ENCODE results near the gene PCDHGA7.
"Not testable (repeated sequence)": the region's sequence is repeated elsewhere in the genome, so short reads cannot be mapped to it uniquely, and the experiment has no call there.

Gene PCDHGA7

GRCh38 chr5:141399555-141400258 is 17.2 kb downstream of the PCDHGA7 start:
- Mint-ChIP-seq H3K9me3 (peaks cover 19% of the 10 kb centered on the region), H3K4me1 (ENCODE audit: low read depth) (no peaks in the 10 kb centered on the region), H3K36me3 (ENCODE audit: low read depth) (no peaks in the 10 kb centered on the region), H3K27ac (peak overlapping the region; percentile 64), H3K4me3 (no peak overlapping the region), H3K27me3 (ENCODE audit: low read depth) (peaks cover 38% of the 10 kb centered on the region)
- no peak for DNase-seq (ENCODE audit: low spot score)

- H3K4me3 Mint-ChIP-seq = no peak within 1 kb of the TSS
- peaks cover 14% of the 10 kb centered on the region for H3K9me3 Mint-ChIP-seq
- H3K27ac Mint-ChIP-seq = no peak within 1 kb of the TSS
- H3K27me3 Mint-ChIP-seq (ENCODE audit: low read depth) = peaks cover 43% of the 10 kb centered on the region
- no peaks in the 10 kb centered on the region for H3K4me1 Mint-ChIP-seq (ENCODE audit: low read depth)
- no peak for DNase-seq (ENCODE audit: low spot score)
- no peaks in the 10 kb centered on the region for H3K36me3 Mint-ChIP-seq (ENCODE audit: low read depth)
These were observed 20.2 kb downstream of the PCDHGA7 start, which contains the start of gene PCDHGA9 for GRCh38 chr5:141402553-141403243. Gene PCDHGA9, plus strand, starts transcription at chr5:141402778. Its CDS starts 175 bp downstream, at chr5:141402953.

DNA sequence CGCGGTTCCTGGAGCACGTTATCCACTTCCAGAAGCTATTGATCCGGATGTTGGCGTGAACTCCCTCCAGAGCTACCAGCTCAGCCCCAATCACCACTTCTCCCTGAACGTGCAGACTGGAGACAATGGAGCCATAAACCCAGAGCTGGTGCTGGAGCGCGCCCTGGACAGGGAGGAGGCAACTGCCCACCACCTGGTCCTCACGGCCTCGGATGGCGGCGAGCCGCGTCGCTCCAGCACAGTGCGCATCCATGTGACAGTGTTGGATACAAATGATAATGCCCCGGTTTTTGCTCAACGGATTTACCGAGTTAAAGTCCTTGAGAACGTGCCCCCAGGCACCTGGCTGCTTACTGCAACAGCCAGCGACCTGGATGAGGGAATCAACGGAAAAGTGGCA is 20.8 kb downstream of the PCDHGA7 start:
- H3K27me3 Mint-ChIP-seq (ENCODE audit: low read depth) = peaks cover 49% of the 10 kb centered on the region
- peaks cover 14% of the 10 kb centered on the region for H3K9me3 Mint-ChIP-seq
- no peak for DNase-seq (ENCODE audit: low spot score)
- no peaks in the 10 kb centered on the region for H3K36me3 Mint-ChIP-seq (ENCODE audit: low read depth)
- no peak overlapping the region for H3K27ac Mint-ChIP-seq
- H3K4me3 Mint-ChIP-seq = no peak overlapping the region
- peaks cover 2% of the 10 kb centered on the region for H3K4me1 Mint-ChIP-seq (ENCODE audit: low read depth)

- H3K4me1 Mint-ChIP-seq (ENCODE audit: low read depth); H3K36me3 Mint-ChIP-seq (ENCODE audit: low read depth): not testable (repeated sequence)
- Mint-ChIP-seq H3K4me3 (peak within 1 kb of the TSS; percentile 71), H3K9me3 (peaks cover 11% of the 10 kb centered on the region), H3K27me3 (ENCODE audit: low read depth) (peaks cover 46% of the 10 kb centered on the region), H3K27ac (peak within 1 kb of the TSS; percentile 43)
- peak; percentile 32 for DNase-seq (ENCODE audit: low spot score)
These were observed 25.4 kb downstream of the PCDHGA7 start, which contains the start of gene PCDHGB6 for GRCh38 chr5:141407790-141408505. Gene PCDHGB6, plus strand, starts transcription at chr5:141408021. Its CDS starts 182 bp downstream, at chr5:141408203.

GRCh38 chr5:141409598-141410306 is 27.2 kb downstream of the PCDHGA7 start:
- peaks cover 11% of the 10 kb centered on the region for H3K9me3 Mint-ChIP-seq
- peaks cover 8% of the 10 kb centered on the region for H3K36me3 Mint-ChIP-seq (ENCODE audit: low read depth)
- peaks cover 49% of the 10 kb centered on the region for H3K27me3 Mint-ChIP-seq (ENCODE audit: low read depth)
- H3K27ac Mint-ChIP-seq = no peak overlapping the region
- no peak overlapping the region for H3K4me3 Mint-ChIP-seq
- H3K4me1 Mint-ChIP-seq (ENCODE audit: low read depth) = peaks cover 13% of the 10 kb centered on the region
- no peak for DNase-seq (ENCODE audit: low spot score)

GRCh38 chr5:141411575-141411974 is 29.0 kb downstream of the PCDHGA7 start:
- Mint-ChIP-seq H3K9me3 (peaks cover 15% of the 10 kb centered on the region), H3K27ac (no peak overlapping the region), H3K4me3 (no peak overlapping the region), H3K4me1 (ENCODE audit: low read depth) (peaks cover 13% of the 10 kb centered on the region), H3K27me3 (ENCODE audit: low read depth) (peaks cover 57% of the 10 kb centered on the region), H3K36me3 (ENCODE audit: low read depth) (peaks cover 8% of the 10 kb centered on the region)
- DNase-seq (ENCODE audit: low spot score) = no peak

- H3K9me3 Mint-ChIP-seq = peaks cover 17% of the 10 kb centered on the region
- H3K4me1 Mint-ChIP-seq (ENCODE audit: low read depth) = peaks cover 15% of the 10 kb centered on the region
- H3K36me3 Mint-ChIP-seq (ENCODE audit: low read depth) = peaks cover 8% of the 10 kb centered on the region
- peaks cover 55% of the 10 kb centered on the region for H3K27me3 Mint-ChIP-seq (ENCODE audit: low read depth)
- peak within 1 kb of the TSS; percentile 82 for H3K4me3 Mint-ChIP-seq
- peak; percentile 42 for DNase-seq (ENCODE audit: low spot score)
- no peak within 1 kb of the TSS for H3K27ac Mint-ChIP-seq
These were observed 30.5 kb downstream of the PCDHGA7 start, which contains the start of gene PCDHGA10 for GRCh38 chr5:141412854-141413539. Gene PCDHGA10, plus strand, starts transcription at chr5:141412987. Its CDS starts 189 bp downstream, at chr5:141413176.

DNA sequence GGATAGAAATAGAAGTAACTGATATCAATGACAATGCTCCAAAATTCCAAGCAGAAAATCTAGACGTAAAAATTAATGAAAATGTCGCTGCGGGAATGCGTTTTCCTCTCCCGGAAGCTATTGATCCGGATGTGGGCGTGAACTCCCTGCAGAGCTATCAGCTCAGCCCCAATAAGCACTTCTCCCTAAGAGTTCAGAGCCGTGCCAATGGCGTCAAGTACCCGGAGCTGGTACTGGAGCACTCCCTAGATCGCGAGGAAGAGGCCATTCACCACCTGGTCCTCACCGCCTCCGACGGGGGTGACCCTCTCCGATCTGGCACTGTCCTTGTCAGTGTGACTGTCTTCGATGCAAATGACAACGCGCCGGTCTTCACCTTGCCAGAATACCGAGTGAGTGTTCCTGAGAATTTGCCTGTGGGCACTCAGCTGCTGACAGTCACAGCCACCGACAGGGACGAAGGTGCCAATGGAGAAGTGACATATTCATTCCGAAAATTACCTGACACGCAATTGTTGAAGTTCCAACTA is 31.1 kb downstream of the PCDHGA7 start:
- H3K9me3 Mint-ChIP-seq = peaks cover 22% of the 10 kb centered on the region
- H3K36me3 Mint-ChIP-seq (ENCODE audit: low read depth) = peaks cover 8% of the 10 kb centered on the region
- no peak overlapping the region for H3K27ac Mint-ChIP-seq
- H3K27me3 Mint-ChIP-seq (ENCODE audit: low read depth) = peaks cover 57% of the 10 kb centered on the region
- no peak for DNase-seq (ENCODE audit: low spot score)
- peak overlapping the region; percentile 82 for H3K4me3 Mint-ChIP-seq
- H3K4me1 Mint-ChIP-seq (ENCODE audit: low read depth) = peaks cover 15% of the 10 kb centered on the region

DNA sequence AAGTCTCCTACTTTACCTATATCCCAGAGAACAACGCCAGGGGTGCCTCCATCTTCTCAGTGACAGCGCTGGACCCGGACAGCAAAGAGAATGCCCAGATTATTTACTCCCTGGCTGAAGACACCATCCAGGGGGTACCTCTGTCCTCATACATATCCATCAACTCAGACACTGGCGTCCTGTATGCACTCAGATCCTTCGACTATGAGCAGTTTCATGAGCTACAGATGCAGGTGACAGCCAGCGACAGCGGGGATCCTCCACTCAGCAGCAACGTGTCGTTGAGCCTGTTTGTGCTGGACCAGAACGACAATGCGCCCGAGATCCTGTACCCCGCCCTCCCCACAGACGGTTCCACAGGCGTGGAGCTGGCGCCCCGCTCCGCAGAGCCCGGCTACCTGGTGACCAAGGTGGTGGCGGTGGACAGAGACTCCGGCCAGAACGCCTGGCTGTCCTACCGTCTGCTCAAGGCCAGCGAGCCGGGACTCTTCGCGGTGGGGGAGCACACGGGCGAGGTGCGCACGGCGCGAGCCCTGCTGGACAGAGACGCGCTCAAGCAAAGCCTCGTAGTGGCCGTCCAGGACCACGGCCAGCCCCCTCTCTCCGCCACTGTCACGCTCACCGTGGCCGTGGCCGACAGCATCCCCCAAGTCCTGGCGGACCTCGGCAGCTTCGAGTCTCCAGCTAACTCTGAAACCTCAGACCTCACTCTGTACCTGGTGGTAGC is 32.2 kb downstream of the PCDHGA7 start:
- peaks cover 20% of the 10 kb centered on the region for H3K9me3 Mint-ChIP-seq
- not testable (repeated sequence) for DNase-seq (ENCODE audit: low spot score); H3K27ac Mint-ChIP-seq; H3K36me3 Mint-ChIP-seq (ENCODE audit: low read depth)
- peaks cover 15% of the 10 kb centered on the region for H3K4me1 Mint-ChIP-seq (ENCODE audit: low read depth)
- H3K4me3 Mint-ChIP-seq = peak overlapping the region; percentile 82
- peaks cover 56% of the 10 kb centered on the region for H3K27me3 Mint-ChIP-seq (ENCODE audit: low read depth)

- not testable (repeated sequence) for H3K36me3 Mint-ChIP-seq (ENCODE audit: low read depth); DNase-seq (ENCODE audit: low spot score); H3K27ac Mint-ChIP-seq
- Mint-ChIP-seq H3K4me1 (ENCODE audit: low read depth) (peaks cover 15% of the 10 kb centered on the region), H3K27me3 (ENCODE audit: low read depth) (peaks cover 57% of the 10 kb centered on the region), H3K9me3 (peaks cover 22% of the 10 kb centered on the region), H3K4me3 (peak overlapping the region; percentile 7)
These were observed 32.7 kb downstream of the PCDHGA7 start for GRCh38 chr5:141415275-141415618.

DNA sequence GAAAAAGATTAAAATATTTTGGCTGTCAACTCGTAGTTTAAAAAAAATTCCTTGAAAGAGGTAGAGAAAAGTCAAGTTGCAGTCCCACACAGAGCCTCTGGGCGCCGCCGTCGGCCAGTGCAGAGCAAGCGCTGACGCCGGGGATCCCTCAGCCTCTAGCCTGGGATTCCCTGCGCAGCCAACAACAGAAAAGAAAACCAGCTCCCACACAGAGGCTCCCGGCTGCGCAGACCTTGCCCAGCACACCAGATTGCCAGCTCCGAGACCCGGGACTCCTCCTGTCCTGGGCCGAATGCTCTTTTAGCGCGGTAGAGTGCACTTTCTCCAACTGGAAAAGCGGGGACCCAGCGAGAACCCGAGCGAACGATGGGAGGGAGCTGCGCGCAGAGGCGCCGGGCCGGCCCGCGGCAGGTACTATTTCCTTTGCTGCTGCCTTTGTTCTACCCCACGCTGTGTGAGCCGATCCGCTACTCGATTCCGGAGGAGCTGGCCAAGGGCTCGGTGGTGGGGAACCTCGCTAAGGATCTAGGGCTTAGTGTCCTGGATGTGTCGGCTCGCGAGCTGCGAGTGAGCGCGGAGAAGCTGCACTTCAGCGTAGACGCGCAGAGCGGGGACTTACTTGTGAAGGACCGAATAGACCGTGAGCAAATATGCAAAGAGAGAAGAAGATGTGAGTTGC is 35.1 kb downstream of the PCDHGA7 start, which contains the start of gene PCDHGB7:
TSS of gene PCDHGB7 (plus strand) at position 184 of the 679 bp plus-strand sequence. CDS start at position 367, 183 bp downstream.
- peak; percentile 51 for DNase-seq (ENCODE audit: low spot score)
- H3K36me3 Mint-ChIP-seq (ENCODE audit: low read depth) = not testable (repeated sequence)
- Mint-ChIP-seq H3K27me3 (ENCODE audit: low read depth) (peaks cover 75% of the 10 kb centered on the region), H3K4me1 (ENCODE audit: low read depth) (peaks cover 20% of the 10 kb centered on the region), H3K9me3 (peaks cover 23% of the 10 kb centered on the region), H3K4me3 (peak within 1 kb of the TSS; percentile 77), H3K27ac (peak within 1 kb of the TSS; percentile 66)
